DMS153 treated with DMSO at 0.1 percent for 48 hours (cell line): ENCODE results near the gene ACOX3.
"Not testable (repeated sequence)": the region's sequence is repeated elsewhere in the genome, so short reads cannot be mapped to it uniquely, and the experiment has no call there.

Experiments used
- DNase-seq: peaks from one replicate; lab custom pipeline; 2025; ENCODE audit not compliant: unreplicated experiment; lab: John Stamatoyannopoulos, UW

The ACOX3 gene

GRCh38 chr4:8355864-8356565, 84.5 kb downstream of the ACOX3 start:
- no peak for DNase-seq

DNA sequence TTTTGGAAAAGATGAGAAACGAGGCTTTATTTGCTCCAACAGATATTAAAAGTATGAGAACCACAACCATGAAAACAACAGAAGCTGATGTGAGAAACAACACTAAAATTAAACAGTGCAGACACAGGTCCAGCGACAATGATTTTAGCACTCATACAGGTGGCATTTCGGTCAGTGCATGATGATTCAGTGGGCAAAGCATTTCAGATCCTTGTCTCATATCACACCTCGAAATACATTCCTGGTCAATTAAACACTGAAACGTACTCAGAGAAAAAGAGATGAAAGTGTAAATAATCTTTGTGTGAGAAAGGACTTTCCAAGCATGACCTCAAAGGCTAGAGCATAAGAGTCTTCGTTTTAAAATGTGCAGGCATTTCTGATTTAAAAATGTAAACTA, 85.2 kb downstream of the ACOX3 start:
- DNase-seq = no peak

DNA sequence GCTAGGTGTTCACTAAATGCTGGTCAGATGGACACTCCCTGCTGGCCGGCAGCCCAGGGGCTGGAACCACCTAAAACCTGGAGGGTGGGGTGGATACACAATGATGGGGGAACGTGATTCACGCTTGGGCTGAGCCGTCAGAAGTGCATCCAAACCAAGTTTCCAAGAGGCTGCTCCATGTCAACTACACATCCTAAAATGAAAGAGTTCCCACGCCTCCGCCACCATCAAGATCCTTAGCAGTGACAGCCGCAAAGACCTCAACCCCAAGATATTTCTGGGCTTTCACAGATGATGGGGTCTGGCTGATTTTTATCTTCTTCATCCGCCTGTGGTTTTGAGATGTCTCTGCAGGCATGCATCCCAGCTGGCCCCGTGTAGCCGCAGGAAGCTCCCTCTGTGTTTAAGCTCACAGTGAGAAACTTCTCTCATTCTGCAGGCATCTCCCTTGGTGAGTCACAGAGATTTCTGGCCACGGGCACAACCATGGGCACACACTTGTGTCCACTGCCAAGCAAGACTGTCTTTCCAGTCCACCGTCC, 86.5 kb downstream of the ACOX3 start:
- DNase-seq = no peak

- DNase-seq = no peak
Observed at GRCh38 chr4:8353158-8353669, 87.3 kb downstream of the ACOX3 start.

GRCh38 chr4:8352368-8353157, 88.0 kb downstream of the ACOX3 start:
- DNase-seq = no peak

DNA sequence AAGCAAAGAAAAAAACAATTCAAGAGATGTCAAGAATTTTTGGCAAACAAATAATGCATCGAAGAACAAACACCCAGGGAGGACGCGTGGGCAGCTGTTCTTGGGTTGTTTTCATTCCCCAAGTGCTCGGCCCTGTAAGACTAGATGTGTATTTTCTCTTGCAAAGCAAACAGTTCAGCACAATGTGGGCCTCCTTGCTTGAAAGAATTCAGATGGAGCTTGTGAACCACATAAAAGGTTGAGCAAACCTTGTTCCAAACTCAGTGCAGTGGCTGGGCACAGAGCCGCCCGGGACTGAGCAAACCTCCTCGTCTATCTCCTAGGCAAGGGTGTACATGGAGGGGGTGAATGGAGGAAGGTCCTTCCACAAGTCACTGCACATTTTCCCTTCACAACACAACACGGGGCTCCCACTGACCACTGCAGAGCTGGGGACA, 88.6 kb downstream of the ACOX3 start:
- DNase-seq = no peak

- no peak for DNase-seq
Observed at GRCh38 chr4:8350841-8351461, 89.6 kb downstream of the ACOX3 start.

DNA sequence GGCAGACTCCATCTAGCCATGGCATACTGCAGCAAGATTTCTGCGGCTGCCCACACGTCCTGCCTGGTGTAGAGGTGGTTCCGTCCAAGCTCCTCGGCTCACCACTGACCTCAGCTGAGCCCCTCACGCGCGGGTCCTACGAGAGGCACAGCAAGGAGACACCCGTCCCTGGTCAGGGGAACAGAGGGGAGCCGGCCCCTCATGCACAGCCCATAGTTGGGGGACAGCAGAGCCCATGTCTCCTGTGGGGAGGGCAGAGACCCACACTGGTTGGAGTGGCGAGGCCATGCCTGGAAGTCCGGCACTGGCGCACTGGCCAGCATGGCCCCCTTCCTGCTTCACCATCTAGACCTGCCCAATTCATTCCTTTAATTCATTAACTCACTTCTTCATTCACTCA, 90.2 kb downstream of the ACOX3 start:
- DNase-seq = no peak

- DNase-seq = no peak
Observed at GRCh38 chr4:8349664-8350236, 90.8 kb downstream of the ACOX3 start.

- not testable (repeated sequence) for DNase-seq
Observed at GRCh38 chr4:8349236-8349635, 91.3 kb downstream of the ACOX3 start.

- DNase-seq = no peak
Observed at GRCh38 chr4:8348071-8348470, 92.5 kb downstream of the ACOX3 start.

GRCh38 chr4:8347660-8348059, 92.9 kb downstream of the ACOX3 start:
- DNase-seq = no peak

- DNase-seq = no peak
Observed at GRCh38 chr4:8346838-8347605, 93.5 kb downstream of the ACOX3 start.

- no peak for DNase-seq
Observed at GRCh38 chr4:8345946-8346814, 94.3 kb downstream of the ACOX3 start.

- DNase-seq = no peak
Observed at GRCh38 chr4:8345053-8345945, 95.2 kb downstream of the ACOX3 start.

GRCh38 chr4:8344377-8344776, 96.1 kb downstream of the ACOX3 start:
- DNase-seq = no peak

DNA sequence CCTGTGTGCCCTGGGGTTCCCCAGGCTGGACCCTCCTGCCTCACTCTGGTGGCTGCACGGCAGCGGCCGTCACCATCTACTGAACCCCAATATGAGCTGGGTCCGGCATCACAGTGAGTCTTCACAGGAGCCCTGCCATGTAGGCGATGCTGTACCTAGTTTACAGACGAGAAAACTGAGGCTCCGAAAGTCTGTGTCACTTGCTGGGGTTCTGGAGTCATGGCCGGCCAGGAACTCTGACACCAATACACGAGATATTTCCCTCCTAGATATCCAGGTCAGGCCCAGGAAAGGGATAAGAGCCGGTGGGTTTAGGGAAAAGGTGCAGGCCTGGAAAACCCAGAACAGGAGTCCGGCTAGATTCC, 96.6 kb downstream of the ACOX3 start:
- no peak for DNase-seq

DNA sequence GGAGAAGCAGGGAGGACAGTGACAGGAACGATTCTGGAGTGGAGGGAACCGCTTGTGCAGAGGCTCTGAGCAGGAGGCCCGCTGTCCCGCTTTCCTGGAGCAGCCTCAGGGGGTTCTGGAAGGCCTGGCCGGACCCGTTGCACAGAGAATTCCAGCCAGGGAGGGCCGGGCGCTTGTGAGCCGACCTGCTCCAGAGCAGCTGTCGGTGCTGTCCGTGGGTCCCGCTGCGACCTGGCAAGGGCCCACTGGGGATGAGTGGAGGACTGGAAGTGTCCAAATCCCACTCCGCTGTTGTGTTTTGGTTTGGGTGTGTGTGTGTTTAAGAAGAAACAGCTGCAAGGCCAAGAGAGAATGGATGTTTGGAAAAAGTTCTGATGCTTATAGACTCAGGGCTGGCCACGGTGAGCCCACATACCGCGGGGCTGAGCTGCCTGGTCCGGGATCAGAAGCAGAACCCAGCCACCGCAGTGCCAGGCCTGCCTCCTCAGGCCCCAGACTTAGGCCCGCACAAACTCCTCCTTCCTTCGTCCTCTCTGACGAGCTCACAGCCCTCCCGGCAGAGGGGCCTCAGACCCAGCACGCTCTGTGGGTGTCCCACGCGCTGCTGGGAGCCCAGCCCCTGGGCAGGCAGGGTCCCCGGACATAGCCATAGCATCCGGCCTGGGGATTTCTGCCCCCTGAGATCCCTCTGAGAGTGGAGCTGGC, 97.1 kb downstream of the ACOX3 start:
- DNase-seq = no peak
